Upper lobe of left lung (tissue), 4 donors: Measurements from ENCODE around the gene EPHB2.

Source experiments
- EP300 ChIP-seq, 4 donors: sonication (generic); formaldehyde crosslinking; IDR thresholded peaks; one replicate each; pipeline ENCODE4 v1.5.1; 2017; ENCODE audit warnings: antibody characterized with exemption in 4 of 4, control low read depth in 2 of 4
- POLR2A ChIP-seq, 4 donors: fragments of 450-650 bp; IDR thresholded peaks; one replicate each; pipeline ENCODE4 v1.5.1; 2016 to 2017; ENCODE audit warnings: antibody characterized with exemption in 4 of 4, mild to moderate bottlenecking in 2 of 4
- TF ChIP-seq, protein P1 (sequence below), 6 experiments: fragments of 450-650 bp in 4 of 6; fragments of 200-600 bp in 2 of 6; sonication (generic) in 2 of 6; IDR thresholded peaks; one replicate each; pipeline ENCODE4 v1.5.1; 2016 to 2019; ENCODE audit warnings: antibody characterized with exemption in 6 of 6

GRCh38 chr1:22839806-22840205 lies 129.2 kb downstream of the EPHB2 start:
- TF ChIP-seq, protein P1, sequence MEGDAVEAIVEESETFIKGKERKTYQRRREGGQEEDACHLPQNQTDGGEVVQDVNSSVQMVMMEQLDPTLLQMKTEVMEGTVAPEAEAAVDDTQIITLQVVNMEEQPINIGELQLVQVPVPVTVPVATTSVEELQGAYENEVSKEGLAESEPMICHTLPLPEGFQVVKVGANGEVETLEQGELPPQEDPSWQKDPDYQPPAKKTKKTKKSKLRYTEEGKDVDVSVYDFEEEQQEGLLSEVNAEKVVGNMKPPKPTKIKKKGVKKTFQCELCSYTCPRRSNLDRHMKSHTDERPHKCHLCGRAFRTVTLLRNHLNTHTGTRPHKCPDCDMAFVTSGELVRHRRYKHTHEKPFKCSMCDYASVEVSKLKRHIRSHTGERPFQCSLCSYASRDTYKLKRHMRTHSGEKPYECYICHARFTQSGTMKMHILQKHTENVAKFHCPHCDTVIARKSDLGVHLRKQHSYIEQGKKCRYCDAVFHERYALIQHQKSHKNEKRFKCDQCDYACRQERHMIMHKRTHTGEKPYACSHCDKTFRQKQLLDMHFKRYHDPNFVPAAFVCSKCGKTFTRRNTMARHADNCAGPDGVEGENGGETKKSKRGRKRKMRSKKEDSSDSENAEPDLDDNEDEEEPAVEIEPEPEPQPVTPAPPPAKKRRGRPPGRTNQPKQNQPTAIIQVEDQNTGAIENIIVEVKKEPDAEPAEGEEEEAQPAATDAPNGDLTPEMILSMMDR (IDR thresholded peaks at IDR 0.05): no peak
- TF ChIP-seq POLR2A (IDR thresholded peaks at IDR 0.05): no peak
- TF ChIP-seq EP300 (IDR thresholded peaks at IDR 0.05): no peak
